Neural progenitor cell (in vitro differentiated cells): ENCODE measurements around the gene PDHX. TPM values are rescaled to one million over a fixed set of nuclear protein-coding genes. Genes with fewer than 3 reads are reported as not detected.

ENCODE experiments used
- DNase-seq: peaks from one replicate; pipeline ENCODE4 v3.0.0-alpha.2; 2016; ENCODE audit warnings: low spot score
- H2AFZ ChIP-seq: fragments of 200-600 bp; sonication (generic); replicated peaks from 2 replicates; pipeline ENCODE4 v1.6.1; 2016; ENCODE audit warnings: antibody characterized with exemption
- H3F3A ChIP-seq: fragments of 200-600 bp; sonication (generic); 2 replicates; pipeline ENCODE4 v1.6.1; 2016; ENCODE audit warnings: antibody characterized with exemption, low read depth
- H3K27ac ChIP-seq: fragments of 200-600 bp; sonication (generic); 2 replicates; pipeline ENCODE4 v1.5.1; 2016; ENCODE audit warnings: mild to moderate bottlenecking
- H3K27me3 ChIP-seq: fragments of 200-600 bp; sonication (generic); 2 replicates; pipeline ENCODE4 v1.6.1; 2016; ENCODE audit warnings: mild to moderate bottlenecking, moderate library complexity
- H3K36me3 ChIP-seq: fragments of 200-600 bp; sonication (generic); 2 replicates; pipeline ENCODE4 v1.5.1; 2016
- H3K4me1 ChIP-seq: fragments of 200-600 bp; sonication (generic); 2 replicates; pipeline ENCODE4 v1.6.1; 2016; ENCODE audit warnings: mixed run types
- H3K4me2 ChIP-seq: fragments of 200-600 bp; sonication (generic); 2 replicates; pipeline ENCODE4 v1.6.1; 2016
- H3K4me3 ChIP-seq: fragments of 200-600 bp; sonication (generic); 2 replicates; pipeline ENCODE4 v1.5.1; 2016
- H3K79me2 ChIP-seq: fragments of 200-600 bp; sonication (generic); 2 replicates; pipeline ENCODE4 v1.6.1; 2016; ENCODE audit warnings: low read depth
- H3K9ac ChIP-seq: fragments of 200-600 bp; sonication (generic); 2 replicates; pipeline ENCODE4 v1.6.1; 2016
- H3K9me3 ChIP-seq: fragments of 200-600 bp; sonication (generic); 2 replicates; pipeline ENCODE4 v1.5.1; 2016; ENCODE audit warnings: low read depth
- H4K20me1 ChIP-seq: fragments of 200-600 bp; sonication (generic); 2 replicates; pipeline ENCODE4 v1.6.1; 2016; ENCODE audit warnings: low read depth
- H3K27ac Mint-ChIP-seq: 3 replicates; pipeline ENCODE4 v1.8.0; 2021; ENCODE audit warnings: mixed read lengths
- H3K27me3 Mint-ChIP-seq: 2 replicates; pipeline ENCODE4 v1.8.0; 2022; ENCODE audit warnings: low read depth, mild to moderate bottlenecking, inconsistent platforms, moderate library complexity, mixed read lengths; ENCODE audit not compliant: insufficient read depth
- H3K36me3 Mint-ChIP-seq: 3 replicates; pipeline ENCODE4 v1.8.0; 2021; ENCODE audit warnings: mixed read lengths
- H3K4me1 Mint-ChIP-seq: 3 replicates; pipeline ENCODE4 v1.8.0; 2021; ENCODE audit warnings: mixed read lengths
- H3K4me3 Mint-ChIP-seq: 3 replicates; pipeline ENCODE4 v1.8.0; 2021; ENCODE audit warnings: mild to moderate bottlenecking, moderate library complexity, mixed read lengths
- H3K9me3 Mint-ChIP-seq: 3 replicates; pipeline ENCODE4 v1.8.0; 2020; ENCODE audit warnings: mixed read lengths
- EZH2 ChIP-seq: fragments of 200-600 bp; sonication (generic); IDR thresholded peaks from 2 replicates; pipeline ENCODE4 v1.6.1; 2017; ENCODE audit warnings: antibody characterized with exemption, mild to moderate bottlenecking, moderate library complexity
- EZH2phosphoT487 ChIP-seq: fragments of 200-600 bp; sonication (generic); IDR thresholded peaks from 2 replicates; pipeline ENCODE4 v1.6.1; 2017; ENCODE audit warnings: antibody characterized with exemption
- total RNA-seq: library from RNA; depleted of rRNA; stranded (reverse); fragments of >200 nt; gene quantifications from 2 replicates; pipeline ENCODE4 v1.2.3, GENCODE V29; 2015; ENCODE audit warnings: low replicate concordance
- TF ChIP-seq, protein P1 (sequence below): fragments of 200-600 bp; sonication (generic); IDR thresholded peaks from 2 replicates; pipeline ENCODE4 v1.5.1; 2017; ENCODE audit warnings: antibody characterized with exemption, mild to moderate bottlenecking

Gene PDHX
- total RNA-seq, 1 donor from 2014 or later: 38.4 TPM

DNA sequence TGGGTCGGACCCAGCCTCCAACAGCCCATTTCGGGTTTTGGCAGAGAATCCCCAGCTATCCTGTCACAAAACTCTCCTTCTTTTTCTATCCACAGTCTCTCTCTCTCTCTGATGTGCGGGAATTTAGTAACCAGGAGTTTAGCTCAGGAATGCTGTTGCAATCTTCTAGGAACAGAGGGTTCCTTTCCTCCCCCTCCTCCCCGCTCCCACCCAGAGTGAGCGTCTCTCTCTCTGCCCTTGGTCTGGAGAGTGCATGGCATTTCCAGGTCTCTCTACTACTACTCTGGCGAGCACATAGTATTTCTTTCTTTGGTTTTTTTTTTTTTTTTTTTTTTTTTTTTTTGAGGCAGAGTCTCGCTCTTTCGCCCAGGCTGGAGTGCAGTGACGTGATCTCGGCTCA, 17.9 kb upstream of the PDHX start:
- H2AFZ ChIP-seq: no peak overlapping the region
- H3K9me3 Mint-ChIP-seq: peaks cover 61% of the 10 kb centered on the region
- H3K36me3 Mint-ChIP-seq: peaks cover 38% of the 10 kb centered on the region
- no peaks in the 10 kb centered on the region for H3K4me1 ChIP-seq
- no peak overlapping the region for H3K4me3 Mint-ChIP-seq
- TF ChIP-seq EZH2phosphoT487 (no peak), EZH2 (no peak)
- TF ChIP-seq, protein P1, sequence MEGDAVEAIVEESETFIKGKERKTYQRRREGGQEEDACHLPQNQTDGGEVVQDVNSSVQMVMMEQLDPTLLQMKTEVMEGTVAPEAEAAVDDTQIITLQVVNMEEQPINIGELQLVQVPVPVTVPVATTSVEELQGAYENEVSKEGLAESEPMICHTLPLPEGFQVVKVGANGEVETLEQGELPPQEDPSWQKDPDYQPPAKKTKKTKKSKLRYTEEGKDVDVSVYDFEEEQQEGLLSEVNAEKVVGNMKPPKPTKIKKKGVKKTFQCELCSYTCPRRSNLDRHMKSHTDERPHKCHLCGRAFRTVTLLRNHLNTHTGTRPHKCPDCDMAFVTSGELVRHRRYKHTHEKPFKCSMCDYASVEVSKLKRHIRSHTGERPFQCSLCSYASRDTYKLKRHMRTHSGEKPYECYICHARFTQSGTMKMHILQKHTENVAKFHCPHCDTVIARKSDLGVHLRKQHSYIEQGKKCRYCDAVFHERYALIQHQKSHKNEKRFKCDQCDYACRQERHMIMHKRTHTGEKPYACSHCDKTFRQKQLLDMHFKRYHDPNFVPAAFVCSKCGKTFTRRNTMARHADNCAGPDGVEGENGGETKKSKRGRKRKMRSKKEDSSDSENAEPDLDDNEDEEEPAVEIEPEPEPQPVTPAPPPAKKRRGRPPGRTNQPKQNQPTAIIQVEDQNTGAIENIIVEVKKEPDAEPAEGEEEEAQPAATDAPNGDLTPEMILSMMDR: no peak
- no peak overlapping the region for H3K4me2 ChIP-seq
- no peaks in the 10 kb centered on the region for H3F3A ChIP-seq
- no peaks in the 10 kb centered on the region for H3K4me1 Mint-ChIP-seq
- H3K4me3 ChIP-seq: no peak overlapping the region
- H4K20me1 ChIP-seq: no peaks in the 10 kb centered on the region
- H3K27ac ChIP-seq: no peak overlapping the region
- no peak overlapping the region for H3K9ac ChIP-seq
- peaks cover 3% of the 10 kb centered on the region for H3K27me3 Mint-ChIP-seq
- no peaks in the 10 kb centered on the region for H3K79me2 ChIP-seq
- peaks cover 16% of the 10 kb centered on the region for H3K9me3 ChIP-seq
- DNase-seq: no peak
- H3K27ac Mint-ChIP-seq: no peak overlapping the region
- H3K36me3 ChIP-seq: no peaks in the 10 kb centered on the region
- H3K27me3 ChIP-seq: no peaks in the 10 kb centered on the region

GRCh38 chr11:34899633-34900016, 16.8 kb upstream of the PDHX start:
- no peak overlapping the region for H3K9ac ChIP-seq
- H3K4me3 Mint-ChIP-seq: no peak overlapping the region
- H3K36me3 Mint-ChIP-seq: peaks cover 47% of the 10 kb centered on the region
- no peak overlapping the region for H3K4me3 ChIP-seq
- no peak overlapping the region for H2AFZ ChIP-seq
- peaks cover 16% of the 10 kb centered on the region for H3K9me3 ChIP-seq
- peaks cover 3% of the 10 kb centered on the region for H3K27me3 Mint-ChIP-seq
- H3K79me2 ChIP-seq: no peaks in the 10 kb centered on the region
- no peaks in the 10 kb centered on the region for H3F3A ChIP-seq
- peaks cover 71% of the 10 kb centered on the region for H3K9me3 Mint-ChIP-seq
- H3K4me2 ChIP-seq: no peak overlapping the region
- H3K27ac ChIP-seq: no peak overlapping the region
- H3K27me3 ChIP-seq: no peaks in the 10 kb centered on the region
- H3K36me3 ChIP-seq: no peaks in the 10 kb centered on the region
- TF ChIP-seq, protein P1: no peak
- peak; percentile 5 for DNase-seq
- H3K4me1 Mint-ChIP-seq: no peaks in the 10 kb centered on the region
- no peaks in the 10 kb centered on the region for H4K20me1 ChIP-seq
- no peaks in the 10 kb centered on the region for H3K4me1 ChIP-seq
- no peak overlapping the region for H3K27ac Mint-ChIP-seq

DNA sequence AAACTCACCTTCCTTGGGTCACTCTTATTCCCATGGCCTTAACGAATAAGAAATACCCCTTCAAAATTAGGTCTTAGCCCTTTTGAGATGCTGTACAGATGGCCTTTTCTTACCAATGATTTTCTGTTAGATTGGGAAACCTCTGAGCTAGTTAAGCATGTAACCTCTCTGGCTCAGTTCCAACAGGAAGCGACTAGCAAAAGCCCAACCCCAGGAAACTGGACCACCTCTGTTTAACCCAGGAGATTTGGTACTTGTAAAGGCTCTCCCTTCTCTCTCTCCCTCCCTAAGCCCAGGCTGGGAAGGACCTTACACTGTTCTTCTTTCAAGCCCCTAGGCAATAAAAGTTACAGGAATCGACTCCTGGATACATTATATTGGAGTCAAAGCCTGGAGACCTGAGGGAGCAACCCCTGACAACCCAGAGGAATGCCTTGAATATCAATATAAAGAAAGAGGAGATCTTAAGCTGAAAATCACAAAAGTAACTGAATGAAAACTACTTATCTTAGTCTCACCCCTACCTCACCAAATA, 11.9 kb upstream of the PDHX start:
- Mint-ChIP-seq H3K27me3 (no peaks in the 10 kb centered on the region), H3K4me3 (no peak overlapping the region), H3K9me3 (peaks cover 65% of the 10 kb centered on the region), H3K4me1 (no peaks in the 10 kb centered on the region), H3K36me3 (peaks cover 46% of the 10 kb centered on the region), H3K27ac (no peak overlapping the region)
- Histone ChIP-seq H3F3A (no peaks in the 10 kb centered on the region), H3K9ac (no peak overlapping the region), H4K20me1 (no peaks in the 10 kb centered on the region), H3K27ac (no peak overlapping the region), H3K4me3 (no peak overlapping the region), H3K4me1 (no peaks in the 10 kb centered on the region), H3K9me3 (peaks cover 9% of the 10 kb centered on the region), H3K79me2 (peaks cover 4% of the 10 kb centered on the region), H3K27me3 (no peaks in the 10 kb centered on the region), H3K4me2 (no peak overlapping the region), H3K36me3 (no peaks in the 10 kb centered on the region), H2AFZ (no peak overlapping the region)
- DNase-seq: no peak
- TF ChIP-seq, protein P1: no peak
- TF ChIP-seq EZH2 (no peak), EZH2phosphoT487 (no peak)
